Stimulated activated CD8-positive, alpha-beta memory T cell treated with anti-CD3 and anti-CD28 coated beads, Interleukin-2, amount 100 ng/mL, for 1 hour (primary cell): Measurements from ENCODE around the gene PFDN1.
"Not testable (repeated sequence)": the region's sequence is repeated elsewhere in the genome, so short reads cannot be mapped to it uniquely, and the experiment has no call there.

ENCODE experiments used
- DNase-seq, 2 donors: peaks; one replicate each; pipeline ENCODE4 v3.0.0-alpha.2; 2020; ENCODE audit warnings: low read depth in 2 of 2

Gene PFDN1

DNA sequence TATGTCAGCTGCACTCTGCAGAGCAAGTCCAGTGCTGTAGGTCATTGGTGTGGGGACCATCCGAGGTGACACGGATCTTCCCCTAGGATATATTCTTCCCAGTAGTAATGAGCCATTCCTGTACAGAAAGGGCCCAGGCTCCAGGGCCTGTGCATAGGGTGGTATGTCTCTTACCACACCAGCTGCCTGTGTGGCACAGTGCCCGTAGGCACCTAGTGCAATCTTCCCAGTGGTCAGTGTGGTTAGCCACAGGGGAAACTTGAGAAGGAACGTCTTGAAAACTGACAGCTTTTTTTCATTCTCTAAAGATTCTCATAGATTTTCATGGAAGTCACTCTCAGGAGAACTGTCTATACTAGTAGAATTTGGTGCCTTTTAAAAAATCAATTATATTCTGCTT, 88.1 kb downstream of the PFDN1 start:
- no peak for DNase-seq

DNA sequence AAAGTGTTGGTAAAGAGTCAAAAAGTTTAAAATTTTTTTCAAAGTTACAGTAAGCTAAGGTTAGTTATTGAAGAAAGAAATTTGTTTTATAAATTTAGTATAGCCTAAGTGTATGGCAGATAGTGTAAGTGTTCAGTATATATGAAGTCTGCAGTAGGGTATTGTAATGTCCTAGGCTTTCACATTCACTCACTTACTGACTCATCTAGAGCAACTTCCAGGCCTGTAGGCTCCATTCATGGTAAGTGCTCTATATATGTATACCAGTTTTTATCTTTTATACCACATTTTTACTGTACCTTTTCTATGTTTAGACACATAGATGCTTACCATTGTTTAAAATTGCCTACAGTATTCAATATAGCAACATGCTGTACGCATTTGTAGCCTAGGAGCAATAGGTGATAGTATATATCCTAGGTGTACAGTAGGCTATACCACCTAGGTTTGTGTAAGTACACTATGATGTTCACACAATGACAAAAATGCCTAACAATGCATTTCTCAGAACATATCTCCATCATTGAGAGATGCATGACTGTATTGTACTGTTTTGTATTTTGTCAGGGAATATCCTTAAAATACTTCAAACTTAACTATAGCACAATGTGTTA, 89.4 kb downstream of the PFDN1 start:
- no peak for DNase-seq

- DNase-seq, result no peak
These were observed 94.8 kb downstream of the PFDN1 start for GRCh38 chr5:140208065-140208464.

GRCh38 chr5:140207250-140207964, 95.5 kb downstream of the PFDN1 start:
- no peak for DNase-seq

DNA sequence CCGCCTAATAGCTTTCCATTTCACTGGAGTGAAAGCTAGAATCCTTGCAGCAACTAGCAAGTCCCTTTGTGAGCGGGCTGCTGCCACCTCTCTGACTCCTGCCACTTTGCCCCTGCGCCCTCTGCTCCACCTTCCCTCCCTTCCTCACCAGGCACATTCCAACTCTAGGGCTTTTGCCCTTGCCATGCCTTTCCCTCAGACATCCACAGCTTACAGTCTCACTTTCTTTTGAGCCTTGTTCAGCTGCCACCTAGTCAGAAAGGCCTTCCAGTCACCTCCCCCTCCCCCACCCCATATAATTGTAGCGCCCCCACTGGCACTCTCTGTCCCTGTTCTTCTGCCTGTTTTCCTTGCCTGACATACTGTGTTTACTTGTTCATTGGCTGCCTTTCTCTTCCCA, 96.9 kb downstream of the PFDN1 start:
- no peak for DNase-seq

GRCh38 chr5:140205216-140205615, 97.7 kb downstream of the PFDN1 start:
- no peak for DNase-seq

DNA sequence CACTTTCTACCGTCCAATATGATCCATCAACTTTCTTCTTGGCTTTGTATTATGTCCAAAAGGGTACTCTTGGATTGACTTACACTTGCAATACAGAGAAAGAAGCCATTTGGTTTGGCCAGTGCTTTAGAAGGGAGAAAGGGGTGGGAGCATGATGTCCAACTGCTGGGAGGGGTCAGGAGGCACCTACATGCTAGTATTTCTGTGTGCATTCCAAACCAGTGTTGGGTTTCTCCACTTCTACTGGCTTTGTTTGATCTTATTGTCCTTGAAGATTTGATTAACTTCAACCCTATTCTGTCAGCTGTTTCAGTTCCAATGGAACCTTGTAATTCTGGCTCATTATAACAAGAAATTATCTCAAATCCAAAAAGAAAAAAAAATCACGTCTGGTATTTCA, 100.3 kb downstream of the PFDN1 start:
- no peak for DNase-seq

- DNase-seq, result no peak
These were observed 100.8 kb downstream of the PFDN1 start for GRCh38 chr5:140202078-140202477.

- DNase-seq, result not testable (repeated sequence)
These were observed 104.0 kb downstream of the PFDN1 start for GRCh38 chr5:140198915-140199314.

DNA sequence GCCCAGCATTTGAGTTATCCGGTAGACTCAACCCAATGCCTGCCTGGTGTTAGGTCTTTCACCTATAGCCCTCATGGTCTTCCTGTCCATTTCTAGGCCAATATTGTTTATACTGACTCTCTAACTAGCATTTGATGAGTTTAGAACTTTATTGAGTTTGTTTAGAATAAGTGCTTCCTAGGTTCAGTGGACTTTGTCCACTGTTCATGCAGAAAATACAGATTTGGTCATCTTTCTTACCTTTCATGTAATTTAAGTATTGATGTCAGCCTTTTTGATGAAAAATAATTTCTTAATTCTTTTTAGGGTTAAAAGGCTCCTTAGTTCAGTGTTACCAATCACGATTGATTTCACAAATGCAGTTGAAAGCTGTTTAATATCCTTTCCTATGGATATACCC, 105.9 kb downstream of the PFDN1 start:
- DNase-seq, result no peak

DNA sequence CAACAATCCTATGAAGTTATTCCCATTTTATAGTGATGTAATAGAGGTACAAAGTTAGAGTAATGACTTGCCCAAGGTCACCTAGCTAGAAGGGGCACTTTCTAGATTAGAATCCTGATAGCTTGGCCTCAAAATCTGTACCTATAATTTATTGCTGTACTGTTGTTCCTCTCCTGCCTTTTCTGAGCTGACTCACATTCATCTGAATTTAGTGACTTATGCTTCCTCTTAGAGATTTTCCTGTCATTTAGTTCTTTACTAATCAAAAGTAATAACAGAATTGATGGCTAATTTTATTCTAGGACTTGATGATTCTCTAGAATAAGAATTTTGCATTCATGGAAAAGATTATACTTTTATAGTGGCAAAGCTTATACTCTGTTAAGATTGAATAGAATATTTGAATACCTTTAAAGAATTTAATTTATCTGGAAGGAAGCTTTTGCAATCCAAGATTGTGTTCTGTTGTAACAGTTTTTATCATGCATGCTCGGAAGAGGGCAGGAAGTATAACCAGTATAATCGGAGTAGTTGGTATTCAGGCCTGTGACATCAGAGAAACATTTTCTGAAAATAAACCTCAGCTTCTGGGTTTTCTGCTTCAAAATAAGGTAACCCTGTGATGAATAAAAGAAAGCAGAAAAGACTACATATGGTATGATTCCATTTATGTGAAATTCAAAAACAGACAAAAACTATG, 106.6 kb downstream of the PFDN1 start:
- DNase-seq, result no peak
